Testis (tissue), 2 donors: ENCODE measurements around the gene MEMO1.

Source experiments
- CTCF ChIP-seq, 3 experiments: fragments of 450-650 bp in 2 of 3; fragments of 200-600 bp in 1 of 3; sonication (generic) in 1 of 3; IDR thresholded peaks; one replicate each; pipeline ENCODE4 v1.5.1; 2016 to 2019; ENCODE audit warnings: antibody characterized with exemption in 3 of 3, mild to moderate bottlenecking in 2 of 3, moderate library complexity in 1 of 3
- POLR2A ChIP-seq: fragments of 450-650 bp; IDR thresholded peaks from one replicate; pipeline ENCODE4 v1.6.1; 2017; ENCODE audit warnings: antibody characterized with exemption, mild to moderate bottlenecking, moderate library complexity

GRCh38 chr2:31980674-31981356, 30.0 kb downstream of the MEMO1 start:
- TF ChIP-seq CTCF (IDR thresholded peaks at IDR 0.05) (no peak), POLR2A (no peak)
